ENCODE data around the gene DCAKD. TPM values are rescaled to one million over a fixed set of nuclear protein-coding genes. Genes with fewer than 3 reads are reported as not detected.
A peak's percentile ranks its signal among the peaks of the same experiment; 100 is the strongest.

Gene DCAKD
- total RNA-seq, 4 donors from 2014 or later, result 9.4 to 144 (median 27.4) TPM

DNA sequence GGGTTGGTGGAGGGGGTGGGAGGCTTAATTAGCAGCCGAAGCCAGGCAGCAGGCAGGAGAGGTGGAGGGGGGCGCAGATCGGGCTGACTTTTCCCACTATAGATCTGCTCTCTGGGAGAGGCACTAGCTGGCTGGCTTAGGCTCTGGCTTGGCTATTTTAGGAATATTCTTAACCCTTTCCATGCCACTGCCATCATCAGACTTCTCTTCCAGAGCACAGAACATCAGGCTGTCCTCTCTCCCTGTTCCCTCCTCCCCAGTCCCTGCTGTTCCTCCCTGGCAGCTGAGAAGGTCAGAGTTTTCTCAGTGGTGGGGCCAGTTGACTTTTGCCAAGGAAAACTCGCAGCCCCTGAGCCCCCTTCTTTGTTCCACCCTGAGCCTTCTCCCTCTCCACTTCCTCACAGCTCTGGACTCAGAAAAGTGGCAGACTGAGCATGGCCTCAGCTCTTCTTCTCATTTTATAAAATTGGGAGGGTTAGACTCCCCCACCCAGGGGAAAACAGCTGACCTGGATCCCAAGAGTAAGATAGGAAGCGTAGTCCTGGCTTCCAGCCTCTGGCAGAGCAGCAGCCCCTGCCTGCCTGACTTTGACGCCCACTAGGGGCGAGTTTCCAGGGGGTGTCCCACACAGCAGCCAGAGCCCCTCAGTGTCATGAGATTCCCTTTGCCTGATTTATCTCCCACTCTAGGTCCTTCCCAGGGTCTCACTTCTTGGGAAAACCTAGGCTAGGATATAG lies 73.5 kb downstream of the DCAKD start:
- H3K4me3 ChIP-seq, result no peak overlapping the region
- in situ Hi-C loops (cut with MboI; ENCODE audit: low pct_ligation_motif_present in 1 of 4, low pct_unique_long_range_greater_than_20kb in 1 of 4, low sequenced_read_pairs in 3 of 4) (no loop called here), intact Hi-C loops (cut with DNase I; ENCODE audit: low total_unique reads) (no loop called here)
- H3K9me3 ChIP-seq, result no peaks in the 10 kb centered on the region
- no peak for DNase-seq
- no peak for TF ChIP-seq POLR2AphosphoS5 (IDR thresholded peaks at IDR 0.05)
- TF ChIP-seq POLR2A (IDR thresholded peaks at IDR 0.05), result no peak
- TF ChIP-seq, protein P1, sequence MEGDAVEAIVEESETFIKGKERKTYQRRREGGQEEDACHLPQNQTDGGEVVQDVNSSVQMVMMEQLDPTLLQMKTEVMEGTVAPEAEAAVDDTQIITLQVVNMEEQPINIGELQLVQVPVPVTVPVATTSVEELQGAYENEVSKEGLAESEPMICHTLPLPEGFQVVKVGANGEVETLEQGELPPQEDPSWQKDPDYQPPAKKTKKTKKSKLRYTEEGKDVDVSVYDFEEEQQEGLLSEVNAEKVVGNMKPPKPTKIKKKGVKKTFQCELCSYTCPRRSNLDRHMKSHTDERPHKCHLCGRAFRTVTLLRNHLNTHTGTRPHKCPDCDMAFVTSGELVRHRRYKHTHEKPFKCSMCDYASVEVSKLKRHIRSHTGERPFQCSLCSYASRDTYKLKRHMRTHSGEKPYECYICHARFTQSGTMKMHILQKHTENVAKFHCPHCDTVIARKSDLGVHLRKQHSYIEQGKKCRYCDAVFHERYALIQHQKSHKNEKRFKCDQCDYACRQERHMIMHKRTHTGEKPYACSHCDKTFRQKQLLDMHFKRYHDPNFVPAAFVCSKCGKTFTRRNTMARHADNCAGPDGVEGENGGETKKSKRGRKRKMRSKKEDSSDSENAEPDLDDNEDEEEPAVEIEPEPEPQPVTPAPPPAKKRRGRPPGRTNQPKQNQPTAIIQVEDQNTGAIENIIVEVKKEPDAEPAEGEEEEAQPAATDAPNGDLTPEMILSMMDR (IDR thresholded peaks at IDR 0.05), result no peak
- no peak for TF ChIP-seq EP300 (IDR thresholded peaks at IDR 0.05; ENCODE audit: low read depth)
- no peaks in the 10 kb centered on the region for H3K36me3 ChIP-seq
- H3K4me1 ChIP-seq, result peaks cover 18 to 44% (median 22%) of the 10 kb centered on the region in 4 donors
- 55% methylated on average over 6 of the region's 7 CpGs; no CpG with 5 or more reads in 1 of the 2 donors for WGBS, 2 donors (ENCODE audit: low coverage in 1 of 2)
- H3K27me3 ChIP-seq, result peaks cover 39% of the 10 kb centered on the region
- H3K27ac ChIP-seq, result peak overlapping the region; percentile 53 to 87 (median 60)

DNA sequence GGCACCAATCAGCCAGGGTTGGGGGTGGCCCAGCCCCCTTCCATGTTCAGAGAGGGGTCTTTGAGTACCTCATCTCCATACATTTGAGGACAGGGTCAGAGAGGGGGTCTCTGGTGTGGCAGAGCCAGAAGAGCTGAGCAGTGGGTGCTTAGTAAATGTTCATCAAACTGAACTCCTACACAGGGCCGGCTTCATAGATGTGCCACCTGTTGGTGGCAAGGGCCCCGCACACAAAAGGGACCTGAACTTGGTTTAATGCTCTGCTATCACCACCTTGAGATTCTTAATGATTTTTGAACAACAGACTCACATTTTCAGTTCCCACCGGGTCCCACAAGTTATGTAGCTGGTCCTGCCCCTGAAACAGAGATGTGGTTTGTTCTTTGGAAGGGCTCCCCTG lies 74.4 kb downstream of the DCAKD start:
- no peaks in the 10 kb centered on the region for H3K9me3 ChIP-seq
- TF ChIP-seq, protein P1 (IDR thresholded peaks at IDR 0.05), result no peak
- TF ChIP-seq POLR2A (IDR thresholded peaks at IDR 0.05), result no peak
- no peak for TF ChIP-seq EP300 (IDR thresholded peaks at IDR 0.05; ENCODE audit: low read depth)
- TF ChIP-seq POLR2AphosphoS5 (IDR thresholded peaks at IDR 0.05), result no peak
- H3K4me3 ChIP-seq, result no peak overlapping the region
- no peak for DNase-seq
- no peaks in the 10 kb centered on the region for H3K36me3 ChIP-seq
- peak overlapping the region in 3 of 4 donors; percentile 53 to 87 (median 54) for H3K27ac ChIP-seq
- WGBS, 2 donors (ENCODE audit: low coverage in 1 of 2), result 58% methylated on average over 3 of the region's 3 CpGs; no CpG with 5 or more reads in 1 of the 2 donors
- H3K27me3 ChIP-seq, result peaks cover 44% of the 10 kb centered on the region
- intact Hi-C loops (cut with DNase I; ENCODE audit: low total_unique reads), result no loop called here
- in situ Hi-C loops (cut with MboI; ENCODE audit: low pct_ligation_motif_present in 1 of 4, low pct_unique_long_range_greater_than_20kb in 1 of 4, low sequenced_read_pairs in 3 of 4), result no loop called here
- peaks cover 18 to 44% (median 22%) of the 10 kb centered on the region in 4 donors for H3K4me1 ChIP-seq

DNA sequence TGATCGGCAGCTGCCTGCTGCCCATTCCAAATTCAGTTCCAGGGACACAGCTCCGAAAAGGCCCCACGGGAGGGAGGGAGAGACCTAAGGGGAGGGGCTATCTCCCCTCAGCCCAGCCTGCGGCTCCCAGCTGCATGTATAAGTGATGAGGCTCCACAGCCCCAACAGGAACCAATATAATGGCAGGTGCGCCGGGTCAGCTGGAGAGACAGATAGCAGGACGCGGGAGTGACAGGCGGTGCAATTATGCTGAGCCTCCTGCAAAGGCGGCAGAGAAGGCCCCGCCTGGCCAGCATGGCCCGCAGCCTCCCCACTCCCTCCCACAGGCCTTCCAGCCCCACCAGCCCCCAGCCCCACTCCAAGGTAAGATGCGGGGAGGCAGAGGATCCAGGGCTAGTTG lies 75.2 kb downstream of the DCAKD start:
- no peak for TF ChIP-seq POLR2A (IDR thresholded peaks at IDR 0.05)
- no peak for TF ChIP-seq EP300 (IDR thresholded peaks at IDR 0.05; ENCODE audit: low read depth)
- TF ChIP-seq POLR2AphosphoS5 (IDR thresholded peaks at IDR 0.05), result no peak
- TF ChIP-seq, protein P1 (IDR thresholded peaks at IDR 0.05), result no peak
- peak overlapping the region in 1 of 4 donors; percentile 87 for H3K27ac ChIP-seq
- no peaks in the 10 kb centered on the region for H3K9me3 ChIP-seq
- in situ Hi-C loops (cut with MboI; ENCODE audit: low pct_ligation_motif_present in 1 of 4, low pct_unique_long_range_greater_than_20kb in 1 of 4, low sequenced_read_pairs in 3 of 4) (no loop called here), intact Hi-C loops (cut with DNase I; ENCODE audit: low total_unique reads) (no loop called here)
- H3K27me3 ChIP-seq, result peaks cover 51% of the 10 kb centered on the region
- H3K4me1 ChIP-seq, result peaks cover 18 to 40% (median 20%) of the 10 kb centered on the region in 4 donors
- H3K36me3 ChIP-seq, result no peaks in the 10 kb centered on the region
- DNase-seq, result no peak
- no peak overlapping the region for H3K4me3 ChIP-seq
- WGBS, 2 donors (ENCODE audit: low coverage in 1 of 2), result 40% methylated on average over 10 of the region's 13 CpGs; no CpG with 5 or more reads in 1 of the 2 donors

Small RNA genes lying within 50 kb of the gene (small RNA-seq; reads per million reads assigned to genes)
- gene AC015936.2 (0 reads per million in 4 donors), gene RF00019 (0 reads per million in 4 donors)

Other genes with a start within 250 kb of the DCAKD start
- gene GJC1, start 221.3 kb downstream of the DCAKD start, total RNA-seq, result 10 to 100 TPM; 12.0 to 18.7 (median 14.7) TPM
- gene HIGD1B, start 203.7 kb downstream of the DCAKD start, total RNA-seq, result under 1 TPM in 1 of 4 donors, not detected in 3; 0.96 TPM
- 100 to 1,000 TPM in 1 of 4 donors, 10 to 100 TPM in 3; 37.4 to 136 (median 65.4) TPM for gene EFTUD2, start 152.2 kb downstream of the DCAKD start, total RNA-seq
- gene GFAP, start 136.1 kb downstream of the DCAKD start, total RNA-seq, result under 1 TPM in 1 of 4 donors, not detected in 3; 0.68 TPM
- gene KIF18B, start 103.9 kb downstream of the DCAKD start, total RNA-seq, result 1 to 10 TPM in 3 of 4 donors, under 1 TPM in 1; 0.82 to 7.6 (median 3.7) TPM
- 1 to 10 TPM in 2 of 4 donors, under 1 TPM in 1, not detected in 1; 0.55 to 6.8 (median 1.1) TPM for gene C1QL1, start 83.3 kb downstream of the DCAKD start, total RNA-seq
- 10 to 100 TPM; 16.1 to 83.8 (median 43.4) TPM for gene NMT1, start 9.7 kb upstream of the DCAKD start, total RNA-seq
- gene PLCD3, start 80.9 kb upstream of the DCAKD start, total RNA-seq, result 100 to 1,000 TPM; 157 to 369 (median 335) TPM
- 10 to 100 TPM; 24.9 to 96.1 (median 38.6) TPM for gene ACBD4, start 84.1 kb upstream of the DCAKD start, total RNA-seq
- gene HEXIM1, start 96.8 kb upstream of the DCAKD start, total RNA-seq, result 10 to 100 TPM; 38.0 to 54.9 (median 42.6) TPM
- 10 to 100 TPM in 1 of 4 donors, 1 to 10 TPM in 3; 1.2 to 10.8 (median 5.9) TPM for gene HEXIM2, start 110.2 kb upstream of the DCAKD start, total RNA-seq
- gene FMNL1, start 170.3 kb upstream of the DCAKD start, total RNA-seq, result 10 to 100 TPM in 2 of 4 donors, 1 to 10 TPM in 2; 1.2 to 17.5 (median 10.6) TPM
- gene SPATA32, start 210.5 kb upstream of the DCAKD start, total RNA-seq, result under 1 TPM in 1 of 4 donors, not detected in 3; 0.48 TPM